Neural cell (in vitro differentiated cells): ENCODE data around the gene FNDC3B. TPM values are rescaled to one million over a fixed set of nuclear protein-coding genes. Genes with fewer than 3 reads are reported as not detected.

Experiments
- H2AFZ ChIP-seq: fragments of 200-600, 300-800 bp; sonication (generic), shearing (Covaris generic); 2 replicates; pipeline ENCODE4 v1.6.0; 2014; ENCODE audit warnings: low read depth, mild to moderate bottlenecking, antibody characterized with exemption, low read length, moderate library complexity
- H3F3A ChIP-seq: fragments of 200-600 bp; shearing (Covaris generic); 2 replicates; pipeline ENCODE4 v1.6.1; 2016; ENCODE audit warnings: mild to moderate bottlenecking, moderate library complexity, mixed read lengths, antibody characterized with exemption, low read length; ENCODE audit not compliant: insufficient read depth, poor library complexity, severe bottlenecking
- H3K27ac ChIP-seq: fragments of 200-600, 300-800 bp; sonication (generic), shearing (Covaris generic); 2 replicates; pipeline ENCODE4 v1.5.1; 2014; ENCODE audit warnings: mild to moderate bottlenecking, low read length, moderate library complexity
- H3K27me3 ChIP-seq: fragments of 300-800, 200-600 bp; sonication (generic), shearing (Covaris generic); 2 replicates; pipeline ENCODE4 v1.6.0; 2014; ENCODE audit warnings: mild to moderate bottlenecking, low read depth, low read length, moderate library complexity; ENCODE audit not compliant: insufficient read depth
- H3K36me3 ChIP-seq: fragments of 300-800, 200-600 bp; sonication (generic), shearing (Covaris generic); 2 replicates; pipeline ENCODE4 v1.5.1; 2014; ENCODE audit warnings: mild to moderate bottlenecking, antibody characterized with exemption, low read length, moderate library complexity; ENCODE audit not compliant: insufficient read depth
- H3K4me2 ChIP-seq: fragments of 300-800, 200-600 bp; sonication (generic), shearing (Covaris generic); 2 replicates; pipeline ENCODE4 v1.6.0; 2014; ENCODE audit warnings: mild to moderate bottlenecking, low read length
- H3K4me3 ChIP-seq: fragments of 300-800, 200-600 bp; sonication (generic), shearing (Covaris generic); 2 replicates; pipeline ENCODE4 v1.5.1; 2014; ENCODE audit warnings: mild to moderate bottlenecking, low read length, moderate library complexity
- H3K79me2 ChIP-seq: fragments of 200-600 bp; shearing (Covaris generic); replicated peaks from 2 replicates; pipeline ENCODE4 v1.6.0; 2014; ENCODE audit warnings: mild to moderate bottlenecking, low read length, moderate library complexity; ENCODE audit not compliant: insufficient read depth
- H3K9ac ChIP-seq: fragments of 300-800, 200-600 bp; sonication (generic), shearing (Covaris generic); 2 replicates; pipeline ENCODE4 v1.6.1; 2016; ENCODE audit warnings: mild to moderate bottlenecking, low read length, mixed read lengths
- H3K9me2 ChIP-seq: fragments of 200-600 bp; shearing (Covaris generic); 2 replicates; pipeline ENCODE4 v1.6.1; 2016; ENCODE audit warnings: mild to moderate bottlenecking, low read length, mixed read lengths; ENCODE audit not compliant: insufficient read depth
- H3K9me3 ChIP-seq: fragments of 200-600, 300-800 bp; sonication (generic), shearing (Covaris generic); 2 replicates; pipeline ENCODE4 v1.6.1; 2016; ENCODE audit warnings: mild to moderate bottlenecking, mixed run types, low read length, moderate library complexity, mixed read lengths
- H4K20me1 ChIP-seq: fragments of 200-600 bp; shearing (Covaris generic); 2 replicates; pipeline ENCODE4 v1.6.1; 2016; ENCODE audit warnings: mild to moderate bottlenecking, mixed run types; ENCODE audit not compliant: insufficient read depth
- CTCF ChIP-seq: fragments of 450-650 bp; IDR thresholded peaks from 2 replicates; pipeline ENCODE4 v1.5.1; 2014; ENCODE audit warnings: antibody characterized with exemption, mild to moderate bottlenecking, moderate library complexity; ENCODE audit not compliant: poor library complexity, severe bottlenecking
- EP300 ChIP-seq: fragments of 450-650 bp; conservative IDR thresholded peaks from 2 replicates; pipeline ENCODE4 v1.6.1; 2014; ENCODE audit warnings: antibody characterized with exemption, mild to moderate bottlenecking, moderate library complexity; ENCODE audit not compliant: poor library complexity, severe bottlenecking
- EZH2 ChIP-seq: fragments of 200-600, 300-800 bp; shearing (Covaris generic), sonication (generic); IDR thresholded peaks from 2 replicates; pipeline ENCODE4 v1.6.1; 2014; ENCODE audit warnings: antibody characterized with exemption, low read length, borderline replicate concordance, mild to moderate bottlenecking; ENCODE audit not compliant: insufficient read depth, poor library complexity, severe bottlenecking
- MXI1 ChIP-seq: fragments of 450-650 bp; conservative IDR thresholded peaks from 2 replicates; pipeline ENCODE4 v1.6.1; 2014; ENCODE audit warnings: antibody characterized with exemption, mild to moderate bottlenecking; ENCODE audit not compliant: poor library complexity, severe bottlenecking
- POLR2AphosphoS5 ChIP-seq: IDR thresholded peaks from 2 replicates; pipeline ENCODE4 v1.6.1; 2012
- RAD21 ChIP-seq: fragments of 450-650 bp; conservative IDR thresholded peaks from 2 replicates; pipeline ENCODE4 v1.6.1; 2014; ENCODE audit warnings: antibody characterized with exemption, mild to moderate bottlenecking, moderate library complexity
- REST ChIP-seq: IDR thresholded peaks from 2 replicates; pipeline ENCODE4 v1.6.1; 2012; ENCODE audit warnings: borderline replicate concordance
- SMC3 ChIP-seq: fragments of 450-650 bp; conservative IDR thresholded peaks from 2 replicates; pipeline ENCODE4 v1.6.1; 2014; ENCODE audit warnings: antibody characterized with exemption, mild to moderate bottlenecking, moderate library complexity; ENCODE audit not compliant: poor library complexity
- TAF1 ChIP-seq: IDR thresholded peaks from 2 replicates; pipeline ENCODE4 v1.6.1; 2012; ENCODE audit warnings: low read depth
- polyA plus RNA-seq: library from polyadenylated mRNA; depleted of rRNA; stranded (reverse); fragments of >200 nt; gene quantifications from 2 replicates; pipeline ENCODE4 v1.2.3, GENCODE V29; 2014

Gene FNDC3B
- polyA plus RNA-seq, 1 donor from 2014 or later, result 4.9 TPM

GRCh38 chr3:172102883-172103310, 63.5 kb downstream of the FNDC3B start:
- Histone ChIP-seq H3K79me2 (peaks cover 39% of the 10 kb centered on the region), H4K20me1 (no peaks in the 10 kb centered on the region), H2AFZ (no peak overlapping the region), H3K27ac (no peak overlapping the region), H3K4me3 (no peak overlapping the region), H3K9me3 (no peaks in the 10 kb centered on the region), H3K9ac (no peak overlapping the region), H3K9me2 (no peaks in the 10 kb centered on the region), H3K4me2 (no peak overlapping the region), H3F3A (peaks cover 2% of the 10 kb centered on the region), H3K27me3 (no peaks in the 10 kb centered on the region), H3K36me3 (no peaks in the 10 kb centered on the region)
- TF ChIP-seq EZH2, result no peak

GRCh38 chr3:172103724-172104123, 64.3 kb downstream of the FNDC3B start:
- H3K9me3 ChIP-seq, result no peaks in the 10 kb centered on the region
- TF ChIP-seq POLR2AphosphoS5, result no peak
- TF ChIP-seq RAD21, result no peak
- TF ChIP-seq EP300, result no peak
- TF ChIP-seq CTCF, result no peak
- TF ChIP-seq EZH2, result no peak
- no peak for TF ChIP-seq TAF1
- H3K9ac ChIP-seq, result no peak overlapping the region
- H3K79me2 ChIP-seq, result peaks cover 39% of the 10 kb centered on the region
- H3K4me3 ChIP-seq, result no peak overlapping the region
- H3K27me3 ChIP-seq, result no peaks in the 10 kb centered on the region
- H3K27ac ChIP-seq, result no peak overlapping the region
- H3F3A ChIP-seq, result peaks cover 2% of the 10 kb centered on the region
- no peaks in the 10 kb centered on the region for H3K36me3 ChIP-seq
- no peak overlapping the region for H3K4me2 ChIP-seq
- no peaks in the 10 kb centered on the region for H3K9me2 ChIP-seq
- H2AFZ ChIP-seq, result no peak overlapping the region
- H4K20me1 ChIP-seq, result no peaks in the 10 kb centered on the region

- H3K4me3 ChIP-seq, result no peak overlapping the region
These were observed 65.2 kb downstream of the FNDC3B start for GRCh38 chr3:172104471-172105072.

More at GRCh38 chr3:172104471-172105072, 65.2 kb downstream of the FNDC3B start:
- Histone ChIP-seq H3K4me2 (no peak overlapping the region), H3F3A (peaks cover 2% of the 10 kb centered on the region), H3K9ac (no peak overlapping the region), H3K27me3 (no peaks in the 10 kb centered on the region), H3K79me2 (peaks cover 39% of the 10 kb centered on the region), H4K20me1 (no peaks in the 10 kb centered on the region), H3K9me2 (no peaks in the 10 kb centered on the region), H2AFZ (no peak overlapping the region), H3K36me3 (no peaks in the 10 kb centered on the region), H3K9me3 (no peaks in the 10 kb centered on the region), H3K27ac (no peak overlapping the region)
- TF ChIP-seq REST (no peak), CTCF (no peak), EP300 (no peak), POLR2AphosphoS5 (no peak), RAD21 (no peak), MXI1 (no peak), TAF1 (no peak), SMC3 (no peak), EZH2 (no peak)
